ENCODE results near the gene MFAP5.

MFAP5 gene

DNA sequence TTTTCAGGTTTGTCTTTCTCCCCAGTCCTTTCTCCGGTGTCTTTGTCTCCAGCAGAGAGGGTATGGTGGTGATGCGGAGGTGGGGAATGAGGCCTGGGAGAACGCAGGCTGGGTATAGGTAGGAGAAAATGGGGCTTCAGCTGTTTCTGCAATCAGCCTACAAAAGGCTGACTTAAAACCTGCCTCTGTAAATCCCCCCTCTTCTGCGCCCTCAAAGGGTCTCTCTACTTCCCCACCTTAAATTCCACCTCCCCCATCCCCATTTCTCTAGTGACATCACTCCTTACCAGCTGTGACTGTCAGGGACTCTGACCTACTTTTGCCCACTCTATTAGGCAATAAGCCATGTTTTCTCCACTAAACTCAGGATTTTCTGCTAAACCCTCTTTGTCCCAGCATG is 27.1 kb upstream of the MFAP5 start:
- TF ChIP-seq, protein P1, sequence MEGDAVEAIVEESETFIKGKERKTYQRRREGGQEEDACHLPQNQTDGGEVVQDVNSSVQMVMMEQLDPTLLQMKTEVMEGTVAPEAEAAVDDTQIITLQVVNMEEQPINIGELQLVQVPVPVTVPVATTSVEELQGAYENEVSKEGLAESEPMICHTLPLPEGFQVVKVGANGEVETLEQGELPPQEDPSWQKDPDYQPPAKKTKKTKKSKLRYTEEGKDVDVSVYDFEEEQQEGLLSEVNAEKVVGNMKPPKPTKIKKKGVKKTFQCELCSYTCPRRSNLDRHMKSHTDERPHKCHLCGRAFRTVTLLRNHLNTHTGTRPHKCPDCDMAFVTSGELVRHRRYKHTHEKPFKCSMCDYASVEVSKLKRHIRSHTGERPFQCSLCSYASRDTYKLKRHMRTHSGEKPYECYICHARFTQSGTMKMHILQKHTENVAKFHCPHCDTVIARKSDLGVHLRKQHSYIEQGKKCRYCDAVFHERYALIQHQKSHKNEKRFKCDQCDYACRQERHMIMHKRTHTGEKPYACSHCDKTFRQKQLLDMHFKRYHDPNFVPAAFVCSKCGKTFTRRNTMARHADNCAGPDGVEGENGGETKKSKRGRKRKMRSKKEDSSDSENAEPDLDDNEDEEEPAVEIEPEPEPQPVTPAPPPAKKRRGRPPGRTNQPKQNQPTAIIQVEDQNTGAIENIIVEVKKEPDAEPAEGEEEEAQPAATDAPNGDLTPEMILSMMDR (conservative IDR thresholded peaks at IDR 0.05; ENCODE audit: control insufficient read depth, insufficient read depth, low read depth, low read length) = no peak
- no peak for DNase-seq (ENCODE audit: low read depth)
- H3K4me3 ChIP-seq (ENCODE audit: control insufficient read depth, low read depth, low read length) = no peak overlapping the region

DNA sequence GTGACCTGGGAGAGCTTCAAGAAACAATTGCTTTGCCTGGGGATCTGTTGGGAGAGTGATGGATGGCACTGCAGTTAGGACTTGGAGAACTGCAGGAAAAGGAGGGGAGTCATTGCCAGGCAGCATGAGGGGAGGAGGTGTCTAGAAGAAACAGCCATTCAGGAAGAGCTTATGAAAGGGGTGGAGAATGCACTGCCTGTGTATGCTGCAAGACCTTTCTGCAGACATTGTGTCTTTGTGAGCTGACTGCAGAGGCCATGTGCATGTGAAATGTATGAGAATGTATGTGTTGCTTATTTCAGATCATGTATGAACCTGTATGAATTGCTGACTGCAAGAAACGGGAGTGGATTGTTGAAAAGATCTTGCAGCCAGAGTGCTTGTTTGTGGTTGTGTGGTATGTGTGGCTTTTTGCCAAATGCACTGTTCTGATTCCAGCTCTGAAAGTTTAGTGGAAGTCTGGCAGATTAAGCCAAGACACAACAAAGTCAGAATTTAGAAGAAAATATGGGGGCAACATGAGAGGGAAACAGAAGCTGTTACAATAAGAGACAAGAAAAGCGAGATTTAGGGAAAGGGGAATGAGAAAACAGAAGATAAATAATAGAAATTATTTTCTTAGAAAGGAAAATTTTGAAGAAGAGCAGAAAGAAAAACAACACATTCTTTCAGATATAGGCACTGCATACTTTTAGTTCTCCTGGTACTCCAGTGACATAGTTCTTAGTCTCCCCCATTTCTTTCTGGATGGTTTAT is 25.4 kb upstream of the MFAP5 start:
- no peak overlapping the region for H3K4me3 ChIP-seq (ENCODE audit: control insufficient read depth, low read depth, low read length)
- DNase-seq (ENCODE audit: low read depth) = peak; percentile 84
- TF ChIP-seq, protein P1 (conservative IDR thresholded peaks at IDR 0.05; ENCODE audit: control insufficient read depth, insufficient read depth, low read depth, low read length) = no peak

DNA sequence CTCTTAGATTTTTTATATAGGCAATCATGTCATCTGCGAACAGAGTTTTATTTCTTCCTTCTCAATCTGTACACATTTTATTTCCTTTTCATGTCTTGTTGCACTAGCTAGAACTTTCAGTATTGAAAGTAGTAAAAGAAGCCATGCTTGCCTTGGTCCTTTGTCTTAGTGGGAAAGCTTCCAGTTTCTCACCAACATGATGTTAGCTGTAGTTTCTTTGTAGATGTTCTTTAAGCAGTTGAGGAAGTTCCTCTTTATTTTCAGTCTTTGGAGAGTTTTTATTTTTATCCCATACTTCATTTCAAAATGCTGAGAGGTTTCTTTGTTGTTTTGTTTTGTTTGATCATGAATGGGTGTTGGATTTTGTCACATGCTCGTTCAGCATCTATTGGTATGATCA is 22.4 kb upstream of the MFAP5 start:
- no peak for DNase-seq (ENCODE audit: low read depth)
- TF ChIP-seq, protein P1 (conservative IDR thresholded peaks at IDR 0.05; ENCODE audit: control insufficient read depth, insufficient read depth, low read depth, low read length) = no peak
- no peak overlapping the region for H3K4me3 ChIP-seq (ENCODE audit: control insufficient read depth, low read depth, low read length)

DNA sequence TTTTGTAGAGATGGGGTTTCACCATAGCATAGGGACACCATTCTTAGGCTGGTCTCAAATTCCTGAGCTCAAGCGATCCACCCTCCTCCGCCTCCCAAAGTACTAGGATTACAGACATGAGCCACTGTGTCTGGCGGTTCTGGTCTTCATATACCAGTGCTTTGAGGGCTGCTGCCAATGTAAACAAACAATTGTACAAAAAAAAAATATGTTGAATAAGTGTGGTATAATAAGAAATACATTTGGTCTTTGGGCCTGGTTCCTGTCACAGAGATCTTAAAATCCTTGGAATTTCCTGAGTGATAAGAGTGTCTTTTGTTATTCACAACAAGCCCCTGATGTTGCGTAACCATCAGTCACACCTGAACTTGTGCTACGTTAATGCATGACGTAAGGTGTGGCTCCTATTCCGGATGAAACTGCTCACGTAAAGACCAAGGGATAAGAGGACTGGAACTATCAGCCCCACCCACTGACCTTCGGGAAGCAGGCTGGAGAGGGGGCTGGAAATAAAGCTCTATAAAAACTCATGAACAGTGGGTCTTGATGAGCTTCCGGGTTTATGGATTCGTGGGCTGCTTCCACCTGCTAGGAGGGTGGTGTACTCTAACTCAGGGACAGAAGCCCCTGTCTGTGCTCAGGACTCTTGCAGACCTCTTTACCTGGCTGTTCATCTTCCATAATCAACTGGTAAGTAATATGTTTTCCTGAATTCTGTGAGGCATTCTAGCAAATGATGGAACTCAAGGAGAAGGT is 18.7 kb upstream of the MFAP5 start:
- TF ChIP-seq, protein P1 (conservative IDR thresholded peaks at IDR 0.05; ENCODE audit: control insufficient read depth, insufficient read depth, low read depth, low read length) = no peak
- peak; percentile 21 for DNase-seq (ENCODE audit: low read depth)
- H3K4me3 ChIP-seq (ENCODE audit: control insufficient read depth, low read depth, low read length) = no peak overlapping the region

DNA sequence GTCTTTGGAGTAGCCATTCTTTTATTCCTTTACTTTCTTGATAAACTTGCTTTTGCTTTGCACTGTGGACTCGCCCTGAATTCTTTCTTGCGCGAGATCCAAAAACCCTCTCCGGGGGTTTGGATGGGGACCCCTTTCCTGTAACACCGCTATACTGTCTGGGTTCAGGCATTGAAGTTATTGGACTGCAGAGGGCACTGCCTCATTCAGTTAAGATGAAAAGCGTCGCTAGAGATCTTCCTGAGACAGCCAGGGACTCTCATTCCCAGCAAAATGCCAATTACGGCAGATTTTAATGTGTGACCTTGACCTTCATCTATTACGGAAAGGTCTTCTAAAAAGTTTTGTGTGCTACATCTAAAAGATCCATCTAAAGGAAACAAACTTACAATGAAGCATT is 17.9 kb upstream of the MFAP5 start:
- no peak for DNase-seq (ENCODE audit: low read depth)
- TF ChIP-seq, protein P1 (conservative IDR thresholded peaks at IDR 0.05; ENCODE audit: control insufficient read depth, insufficient read depth, low read depth, low read length) = no peak
- no peak overlapping the region for H3K4me3 ChIP-seq (ENCODE audit: control insufficient read depth, low read depth, low read length)

DNA sequence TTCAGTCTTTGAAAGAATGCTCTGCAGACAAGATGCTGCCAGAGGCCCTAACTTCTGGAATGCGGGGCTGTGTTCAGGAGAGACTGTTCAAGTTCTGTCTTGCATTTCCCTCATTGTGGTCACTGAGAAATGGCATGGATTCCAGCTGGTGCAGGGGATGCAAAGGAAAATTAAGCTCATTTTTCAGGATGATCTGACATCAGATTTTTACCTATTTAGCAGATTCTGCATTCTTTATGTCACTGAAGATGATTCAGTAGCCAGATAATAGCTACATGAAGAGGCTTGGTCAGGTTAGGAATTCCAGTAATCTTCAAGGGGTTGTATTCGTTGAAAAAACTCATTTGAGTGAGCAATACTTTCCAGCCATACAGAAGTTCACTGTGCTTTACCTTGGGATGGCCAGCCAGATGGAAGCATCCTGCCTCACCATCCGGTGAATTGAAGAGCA is 16.1 kb upstream of the MFAP5 start:
- no peak for DNase-seq (ENCODE audit: low read depth)
- no peak overlapping the region for H3K4me3 ChIP-seq (ENCODE audit: control insufficient read depth, low read depth, low read length)
- TF ChIP-seq, protein P1 (conservative IDR thresholded peaks at IDR 0.05; ENCODE audit: control insufficient read depth, insufficient read depth, low read depth, low read length) = no peak
